Astrocyte (in vitro differentiated cells and primary cell): ENCODE measurements around the gene PRKAG3. TPM values are rescaled to one million over a fixed set of nuclear protein-coding genes. Genes with fewer than 3 reads are reported as not detected.

Experiments
- DNase-seq: peaks from one replicate; pipeline ENCODE4 v3.0.0-alpha.2; 2010; ENCODE audit warnings: low read depth
- FAIRE-seq: peaks from 2 replicates; lab custom pipeline; 2011; peaks lifted over from hg19 to GRCh38; lab: Jason Lieb, UNC
- H2AFZ ChIP-seq: 2 replicates; pipeline ENCODE4 v1.6.0; 2012; ENCODE audit warnings: low read depth, low read length, inconsistent platforms
- H3K27ac ChIP-seq: 2 replicates; pipeline ENCODE4 v1.5.1; 2011; ENCODE audit warnings: low read depth, low read length, inconsistent platforms
- H3K27me3 ChIP-seq: 2 replicates; pipeline ENCODE4 v1.6.0; 2011; ENCODE audit warnings: low read length, inconsistent platforms; ENCODE audit not compliant: insufficient read depth
- H3K36me3 ChIP-seq: 2 replicates; pipeline ENCODE4 v1.5.1; 2011; ENCODE audit warnings: low read length, inconsistent platforms; ENCODE audit not compliant: insufficient read depth
- H3K4me1 ChIP-seq: 2 replicates; pipeline ENCODE4 v1.5.1; 2011; ENCODE audit warnings: low read length, inconsistent platforms; ENCODE audit not compliant: insufficient read depth
- H3K4me2 ChIP-seq: 2 replicates; pipeline ENCODE4 v1.6.0; 2012; ENCODE audit warnings: low read length, inconsistent platforms
- H3K4me3 ChIP-seq: 2 replicates; pipeline ENCODE4 v1.5.1; 2011; ENCODE audit warnings: low read depth, mild to moderate bottlenecking, low read length, inconsistent platforms; ENCODE audit not compliant: insufficient read depth
- H3K79me2 ChIP-seq: 2 replicates; pipeline ENCODE4 v1.6.0; 2012; ENCODE audit warnings: mild to moderate bottlenecking, low read length, inconsistent platforms; ENCODE audit not compliant: insufficient read depth
- H3K9ac ChIP-seq: 2 replicates; pipeline ENCODE4 v1.6.0; 2012; ENCODE audit warnings: mild to moderate bottlenecking, low read length, inconsistent platforms
- H3K9me3 ChIP-seq: 2 replicates; pipeline ENCODE4 v1.5.1; 2012; ENCODE audit warnings: low read depth, mild to moderate bottlenecking, low read length, inconsistent platforms; ENCODE audit not compliant: insufficient read depth
- H4K20me1 ChIP-seq: 2 replicates; pipeline ENCODE4 v1.6.0; 2012; ENCODE audit warnings: low read length, inconsistent platforms; ENCODE audit not compliant: insufficient read depth
- H3K27ac Mint-ChIP-seq: one replicate; pipeline ENCODE4 v1.8.0; 2021; ENCODE audit warnings: mild to moderate bottlenecking, mixed read lengths; ENCODE audit not compliant: unreplicated experiment
- H3K27me3 Mint-ChIP-seq: one replicate; pipeline ENCODE4 v1.8.0; 2021; ENCODE audit warnings: low read depth, mixed read lengths; ENCODE audit not compliant: unreplicated experiment
- H3K36me3 Mint-ChIP-seq: one replicate; pipeline ENCODE4 v1.8.0; 2021; ENCODE audit warnings: low read depth, mixed read lengths; ENCODE audit not compliant: unreplicated experiment
- H3K4me1 Mint-ChIP-seq: one replicate; pipeline ENCODE4 v1.8.0; 2021; ENCODE audit warnings: low read depth, mixed read lengths; ENCODE audit not compliant: unreplicated experiment
- H3K4me3 Mint-ChIP-seq: one replicate; pipeline ENCODE4 v1.8.0; 2021; ENCODE audit warnings: mild to moderate bottlenecking, moderate library complexity, mixed read lengths; ENCODE audit not compliant: unreplicated experiment
- H3K9me3 Mint-ChIP-seq: one replicate; pipeline ENCODE4 v1.8.0; 2021; ENCODE audit warnings: mild to moderate bottlenecking, mixed read lengths; ENCODE audit not compliant: unreplicated experiment
- CTCF ChIP-seq: IDR thresholded peaks from 2 replicates; pipeline ENCODE4 v1.5.1; 2011; ENCODE audit warnings: low read depth, mild to moderate bottlenecking, inconsistent platforms, low read length, moderate library complexity; ENCODE audit not compliant: insufficient read depth
- EZH2 ChIP-seq: IDR thresholded peaks from 2 replicates; pipeline ENCODE4 v1.6.1; 2012; ENCODE audit warnings: mild to moderate bottlenecking, low read length, inconsistent platforms; ENCODE audit not compliant: insufficient read depth
- total RNA-seq: library from RNA; stranded (reverse); gene quantifications from 2 replicates; pipeline ENCODE4 v1.2.1, GENCODE V29; 2021

PRKAG3 gene
- total RNA-seq, 1 donor from 2014 or later: not detected

GRCh38 chr2:218792433-218792832, 39.2 kb downstream of the PRKAG3 start:
- Mint-ChIP-seq H3K9me3 (peaks cover 4% of the 10 kb centered on the region), H3K4me3 (no peak overlapping the region), H3K36me3 (peaks cover 2% of the 10 kb centered on the region), H3K27ac (no peak overlapping the region), H3K27me3 (no peaks in the 10 kb centered on the region), H3K4me1 (no peaks in the 10 kb centered on the region)
- DNase-seq: no peak
- H3K4me3 ChIP-seq: no peak overlapping the region
- FAIRE-seq: no peak
- H3K4me2 ChIP-seq: no peak overlapping the region
- H3K4me1 ChIP-seq: no peaks in the 10 kb centered on the region
- no peak overlapping the region for H3K9ac ChIP-seq
- H3K9me3 ChIP-seq: no peaks in the 10 kb centered on the region
- H4K20me1 ChIP-seq: no peaks in the 10 kb centered on the region
- H2AFZ ChIP-seq: no peak overlapping the region
- H3K27ac ChIP-seq: no peak overlapping the region
- H3K79me2 ChIP-seq: no peaks in the 10 kb centered on the region
- peaks cover 2% of the 10 kb centered on the region for H3K27me3 ChIP-seq
- H3K36me3 ChIP-seq: no peaks in the 10 kb centered on the region
- TF ChIP-seq EZH2 (no peak), CTCF (no peak)

- FAIRE-seq: no peak
These were observed 42.9 kb downstream of the PRKAG3 start for GRCh38 chr2:218788529-218789255.

More at GRCh38 chr2:218788529-218789255, 42.9 kb downstream of the PRKAG3 start:
- TF ChIP-seq EZH2 (no peak), CTCF (no peak)
- Histone ChIP-seq H3K36me3 (no peaks in the 10 kb centered on the region), H3K4me1 (no peaks in the 10 kb centered on the region), H3K4me3 (no peak overlapping the region), H3K4me2 (no peak overlapping the region), H3K27ac (no peak overlapping the region), H3K79me2 (no peaks in the 10 kb centered on the region), H3K27me3 (no peaks in the 10 kb centered on the region), H3K9ac (no peak overlapping the region), H4K20me1 (no peaks in the 10 kb centered on the region), H3K9me3 (no peaks in the 10 kb centered on the region), H2AFZ (no peak overlapping the region)
- Mint-ChIP-seq H3K4me3 (no peak overlapping the region), H3K27me3 (peaks cover 5% of the 10 kb centered on the region), H3K36me3 (peaks cover 5% of the 10 kb centered on the region), H3K4me1 (no peaks in the 10 kb centered on the region), H3K27ac (no peak overlapping the region), H3K9me3 (peaks cover 4% of the 10 kb centered on the region)
- no peak for DNase-seq
